ENCODE data around the gene PPP1R1C.

Gene PPP1R1C

GRCh38 chr2:181972431-181973170, 13.1 kb upstream of the PPP1R1C start:
- Histone ChIP-seq H3K4me3 (no peak overlapping the region), H3K27ac (no peak overlapping the region)
- TF ChIP-seq CTCF (IDR thresholded peaks at IDR 0.05), result no peak
- DNase-seq (ENCODE audit: low spot score), result no peak

DNA sequence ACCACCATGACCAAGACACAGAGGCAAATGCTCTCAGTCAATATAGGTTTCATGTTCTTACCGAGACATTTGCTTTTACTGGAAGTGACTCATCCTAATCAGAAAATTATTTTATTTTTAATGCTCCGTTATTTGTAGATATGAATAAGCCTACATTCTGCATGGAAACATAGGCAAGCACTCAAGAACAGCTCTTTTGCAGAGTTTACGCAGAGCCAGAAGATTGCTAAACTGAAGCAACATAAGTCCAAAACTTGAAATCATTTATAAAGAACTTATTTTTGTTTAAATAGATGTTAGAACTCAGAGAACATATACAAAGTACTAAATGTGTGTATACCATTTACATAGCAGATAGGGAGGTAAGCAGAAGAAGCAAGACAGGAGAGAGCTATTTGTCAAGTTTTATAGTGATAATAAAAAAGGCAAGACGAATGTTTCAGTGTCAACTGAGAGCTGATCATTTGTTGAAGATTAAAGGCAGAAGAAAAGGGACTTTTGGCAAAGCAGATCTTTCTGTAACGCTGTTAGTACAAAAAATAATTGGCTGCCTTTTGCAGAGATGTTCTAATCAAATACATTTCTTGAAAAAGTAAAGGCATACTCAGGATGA, 12.4 kb upstream of the PPP1R1C start:
- TF ChIP-seq CTCF (IDR thresholded peaks at IDR 0.05), result no peak
- Histone ChIP-seq H3K4me3 (no peak overlapping the region), H3K27ac (no peak overlapping the region)
- no peak for DNase-seq (ENCODE audit: low spot score)

DNA sequence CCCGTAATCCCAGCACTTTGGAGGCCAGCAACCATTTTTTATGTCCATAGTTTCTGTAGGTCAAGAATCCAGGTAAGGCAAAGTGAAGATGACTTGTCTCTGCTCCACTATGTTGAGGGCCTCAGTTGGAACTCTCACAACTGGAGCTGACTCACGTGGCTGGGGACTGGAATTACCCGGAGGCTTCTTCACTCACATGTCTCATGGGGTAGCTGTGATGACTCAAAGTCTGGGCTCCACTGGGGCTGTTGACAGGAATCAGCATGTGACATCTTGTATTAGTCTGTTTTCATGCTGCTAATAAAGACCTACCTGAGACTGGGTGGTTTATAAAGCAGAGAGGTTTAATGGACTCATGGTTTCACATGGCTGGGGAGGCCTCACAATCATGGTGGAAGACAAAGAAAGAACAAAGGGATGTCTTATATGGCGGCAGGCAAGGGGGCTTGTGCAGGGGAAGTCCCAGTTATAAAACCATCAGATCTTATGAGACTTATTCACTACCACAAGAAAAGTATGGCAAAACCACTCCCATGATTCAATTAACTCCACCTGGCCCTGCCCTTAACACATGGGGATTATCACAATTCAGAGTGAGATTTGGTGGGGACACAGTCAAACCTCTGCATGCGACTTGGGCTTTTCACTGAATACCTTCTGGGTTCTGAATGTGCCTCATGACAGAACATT, 7.8 kb upstream of the PPP1R1C start:
- DNase-seq (ENCODE audit: low spot score), result no peak
- no peak overlapping the region for H3K4me3 ChIP-seq
- H3K27ac ChIP-seq, result no peak overlapping the region
- TF ChIP-seq CTCF (IDR thresholded peaks at IDR 0.05), result no peak

DNA sequence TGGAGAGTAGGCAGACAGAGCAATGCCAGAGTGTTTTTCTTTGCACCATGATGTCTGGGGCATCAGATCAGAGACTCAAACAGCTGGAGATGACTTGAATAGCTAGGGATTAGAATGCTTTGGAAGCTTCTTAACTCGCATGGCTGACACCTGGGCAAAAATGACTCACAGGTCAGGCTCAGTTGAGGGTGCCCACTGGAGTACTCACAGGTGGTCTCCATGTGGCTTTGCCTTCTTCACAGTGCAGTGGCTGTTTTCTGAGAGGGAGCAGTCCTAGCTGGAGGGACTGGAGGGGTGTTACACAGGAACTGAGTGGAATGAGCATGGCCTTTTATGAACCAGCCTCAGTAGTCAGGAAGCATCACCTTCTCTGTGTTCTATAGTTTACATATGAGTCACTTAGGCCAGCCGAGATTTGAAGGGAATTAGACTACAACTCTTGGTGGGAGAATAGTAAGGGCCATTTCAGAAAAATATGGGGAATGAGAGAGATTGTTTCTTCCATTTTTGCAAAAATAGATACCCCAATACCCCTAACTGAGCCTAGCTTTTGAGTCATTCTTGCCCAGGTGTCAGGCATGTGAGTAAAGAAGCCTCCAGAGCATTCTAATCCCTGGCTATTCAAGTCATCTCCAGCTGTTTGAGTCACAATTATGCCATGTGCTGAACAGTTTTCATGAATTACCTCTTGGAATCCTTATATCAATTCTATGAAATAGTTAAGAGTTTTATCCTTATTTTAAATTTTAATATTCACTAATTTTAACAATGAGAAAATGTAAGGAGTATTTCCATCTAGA, 7.1 kb upstream of the PPP1R1C start:
- no peak for TF ChIP-seq CTCF (IDR thresholded peaks at IDR 0.05)
- H3K27ac ChIP-seq, result no peak overlapping the region

GRCh38 chr2:181984060-181984459, 1.6 kb upstream of the PPP1R1C start:
- Histone ChIP-seq H3K4me3 (no peak overlapping the region), H3K27ac (no peak overlapping the region)
- no peak for TF ChIP-seq CTCF (IDR thresholded peaks at IDR 0.05)
- no peak for DNase-seq (ENCODE audit: low spot score)

More for the DNA sequence above, 7.1 kb upstream of the PPP1R1C start:
- DNase-seq (ENCODE audit: low spot score), result no peak
- H3K4me3 ChIP-seq, result no peak overlapping the region

- Histone ChIP-seq H3K4me3 (peak overlapping the region; percentile 18), H3K27ac (peak overlapping the region in 1 of 2 donors; percentile 47)
- no peak for TF ChIP-seq CTCF (IDR thresholded peaks at IDR 0.05)
- DNase-seq (ENCODE audit: low spot score), result no peak
Measured at GRCh38 chr2:181984814-181985631, 630 bp upstream of the PPP1R1C start.

Data from coronary artery (tissue), 2 donors.